Stimulated activated CD4-positive, alpha-beta T cell treated with anti-CD3 and anti-CD28 coated beads, TNF-alpha, amount 100 ng/mL, for 4 hours (primary cell): ENCODE measurements around the gene GHR.

Source experiments
- DNase-seq, 3 experiments: peaks; one replicate each; pipeline ENCODE4 v3.0.0-alpha.2; 2020; ENCODE audit warnings: low read depth in 3 of 3

Gene GHR

GRCh38 chr5:42604171-42604711 lies 181.0 kb downstream of the GHR start:
- no peak for DNase-seq

GRCh38 chr5:42605490-42605889 lies 182.3 kb downstream of the GHR start:
- DNase-seq, result no peak

GRCh38 chr5:42606464-42606869 lies 183.2 kb downstream of the GHR start:
- DNase-seq, result no peak

- no peak for DNase-seq
Observed at GRCh38 chr5:42611437-42611836, 188.2 kb downstream of the GHR start.

- no peak for DNase-seq
Observed at GRCh38 chr5:42612750-42613366, 189.6 kb downstream of the GHR start.

- no peak for DNase-seq
Observed at GRCh38 chr5:42614509-42614908, 191.3 kb downstream of the GHR start.

- no peak for DNase-seq
Observed at GRCh38 chr5:42620579-42621216, 197.5 kb downstream of the GHR start.

GRCh38 chr5:42621242-42621641 lies 198.0 kb downstream of the GHR start:
- DNase-seq, result no peak

- DNase-seq, result no peak
Observed at GRCh38 chr5:42621662-42622061, 198.4 kb downstream of the GHR start.

GRCh38 chr5:42624912-42625311 lies 201.7 kb downstream of the GHR start:
- no peak for DNase-seq

GRCh38 chr5:42626462-42626861 lies 203.2 kb downstream of the GHR start:
- DNase-seq, result no peak

- no peak for DNase-seq
Observed at GRCh38 chr5:42628821-42629220, 205.6 kb downstream of the GHR start.

GRCh38 chr5:42629284-42629683 lies 206.0 kb downstream of the GHR start:
- no peak for DNase-seq

GRCh38 chr5:42631241-42631640 lies 208.0 kb downstream of the GHR start:
- DNase-seq, result no peak

GRCh38 chr5:42632354-42632900 lies 209.2 kb downstream of the GHR start:
- DNase-seq, result no peak

GRCh38 chr5:42634575-42634974 lies 211.3 kb downstream of the GHR start:
- DNase-seq, result no peak

GRCh38 chr5:42636425-42636824 lies 213.2 kb downstream of the GHR start:
- DNase-seq, result no peak

- DNase-seq, result no peak
Observed at GRCh38 chr5:42636946-42637345, 213.7 kb downstream of the GHR start.

GRCh38 chr5:42638972-42639371 lies 215.7 kb downstream of the GHR start:
- DNase-seq, result no peak

- DNase-seq, result no peak
Observed at GRCh38 chr5:42640835-42641234, 217.6 kb downstream of the GHR start.

GRCh38 chr5:42641336-42642005 lies 218.2 kb downstream of the GHR start:
- no peak for DNase-seq

GRCh38 chr5:42642006-42642405 lies 218.8 kb downstream of the GHR start:
- no peak for DNase-seq

- no peak for DNase-seq
Observed at GRCh38 chr5:42643360-42643759, 220.1 kb downstream of the GHR start.
